SW480 (cell line): Measurements from ENCODE around the gene AXL.
"Not testable (repeated sequence)": the region's sequence is repeated elsewhere in the genome, so short reads cannot be mapped to it uniquely, and the experiment has no call there.

Experiments used
- DNase-seq: peaks from one replicate; pipeline ENCODE4 v3.0.0-alpha.2; 2016; ENCODE audit warnings: low spot score

The AXL gene

DNA sequence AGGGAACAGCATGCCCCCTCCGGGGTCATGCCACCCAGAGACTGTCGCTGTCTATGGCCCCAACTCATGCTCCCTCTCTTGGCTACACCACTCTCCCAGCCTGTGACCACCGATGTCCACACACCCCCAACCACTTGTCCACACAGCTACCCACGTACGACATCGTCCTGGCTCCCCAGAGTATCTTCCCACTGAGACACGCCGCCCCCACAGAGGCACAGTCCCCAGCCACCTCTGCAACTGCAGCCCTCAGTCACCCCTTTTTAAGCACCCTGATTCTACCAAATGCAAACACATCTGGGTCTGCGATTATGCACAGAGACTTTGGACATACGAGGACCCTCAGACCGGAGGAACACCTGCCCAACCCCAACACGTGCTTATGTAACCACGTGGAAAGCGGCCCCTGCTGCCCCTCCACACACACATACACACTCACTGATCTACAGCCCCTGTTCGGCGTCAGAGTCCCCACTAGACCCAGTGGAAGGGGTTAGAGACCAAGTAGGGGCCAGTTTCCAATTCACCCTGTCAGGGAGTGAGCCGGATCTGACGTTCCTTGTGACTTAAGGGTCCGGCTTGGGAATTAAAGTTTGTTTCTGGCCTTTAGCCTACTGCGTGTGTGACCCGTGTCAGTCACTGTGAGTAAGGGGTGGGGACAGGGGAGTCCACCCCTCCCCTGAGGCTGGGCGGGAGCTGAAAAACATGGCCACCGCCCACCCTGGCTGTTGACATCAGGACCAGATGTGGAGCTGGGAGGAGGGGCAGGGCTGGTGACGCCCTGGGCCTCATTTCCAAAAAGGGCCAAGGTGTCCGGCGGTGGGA, 11.9 kb upstream of the AXL start:
- DNase-seq: no peak

DNA sequence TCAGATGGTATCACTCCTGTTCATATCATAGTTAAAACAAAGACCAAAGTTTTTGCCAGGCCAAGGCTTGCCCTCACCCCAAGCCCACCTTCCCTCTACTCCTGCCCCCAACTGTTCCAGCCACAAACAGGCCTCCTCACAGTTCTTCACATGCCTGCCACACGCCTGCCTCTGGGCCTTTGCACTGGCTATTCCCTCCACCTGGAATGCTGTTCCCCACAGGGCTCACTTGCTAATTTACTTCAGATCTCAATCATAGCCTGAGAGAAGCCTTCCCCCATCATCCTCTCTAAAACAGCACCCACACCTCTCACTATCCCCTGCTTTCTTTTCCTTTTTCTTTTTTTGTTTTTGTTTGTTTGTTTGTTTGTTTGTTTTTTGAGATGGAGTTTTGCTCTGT, 4.9 kb upstream of the AXL start:
- no peak for DNase-seq

DNA sequence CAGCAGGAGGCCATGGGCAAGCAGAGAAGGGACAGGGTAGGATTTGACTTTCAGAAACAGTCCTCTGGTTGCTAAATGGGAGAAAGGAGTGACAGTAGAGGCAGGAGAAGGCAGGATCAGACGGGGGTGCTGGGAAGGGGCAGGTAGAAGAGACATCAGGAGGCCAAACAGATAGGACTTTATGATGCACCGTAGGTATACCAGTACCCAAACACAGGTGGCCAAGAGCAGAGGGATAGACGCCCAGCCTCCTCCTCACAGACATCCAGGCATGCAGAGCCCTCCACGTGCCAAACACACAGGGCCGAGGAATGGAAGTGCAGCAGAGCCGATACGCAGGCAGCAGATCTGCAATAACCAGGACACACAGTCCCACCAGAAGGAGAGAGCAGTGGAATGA, 1.3 kb upstream of the AXL start:
- no peak for DNase-seq

DNA sequence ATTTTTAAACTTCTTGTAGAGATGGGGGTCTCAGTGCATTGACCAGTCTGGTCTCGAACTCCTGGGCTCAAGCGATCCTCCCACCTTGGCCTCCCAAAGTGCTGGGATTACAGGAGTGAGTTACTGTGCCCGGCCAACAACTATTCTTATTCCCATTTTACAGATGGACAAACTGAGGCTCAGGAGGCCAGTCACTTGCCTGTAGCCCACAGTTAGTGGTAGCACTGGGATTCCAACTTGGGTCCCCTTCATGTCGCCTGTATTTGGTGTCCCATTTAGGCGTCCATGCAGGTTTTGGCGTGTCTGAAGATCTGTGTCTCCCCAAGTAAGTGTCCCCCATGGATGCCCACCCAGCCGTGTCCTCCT, 791 bp upstream of the AXL start:
- no peak for DNase-seq

DNA sequence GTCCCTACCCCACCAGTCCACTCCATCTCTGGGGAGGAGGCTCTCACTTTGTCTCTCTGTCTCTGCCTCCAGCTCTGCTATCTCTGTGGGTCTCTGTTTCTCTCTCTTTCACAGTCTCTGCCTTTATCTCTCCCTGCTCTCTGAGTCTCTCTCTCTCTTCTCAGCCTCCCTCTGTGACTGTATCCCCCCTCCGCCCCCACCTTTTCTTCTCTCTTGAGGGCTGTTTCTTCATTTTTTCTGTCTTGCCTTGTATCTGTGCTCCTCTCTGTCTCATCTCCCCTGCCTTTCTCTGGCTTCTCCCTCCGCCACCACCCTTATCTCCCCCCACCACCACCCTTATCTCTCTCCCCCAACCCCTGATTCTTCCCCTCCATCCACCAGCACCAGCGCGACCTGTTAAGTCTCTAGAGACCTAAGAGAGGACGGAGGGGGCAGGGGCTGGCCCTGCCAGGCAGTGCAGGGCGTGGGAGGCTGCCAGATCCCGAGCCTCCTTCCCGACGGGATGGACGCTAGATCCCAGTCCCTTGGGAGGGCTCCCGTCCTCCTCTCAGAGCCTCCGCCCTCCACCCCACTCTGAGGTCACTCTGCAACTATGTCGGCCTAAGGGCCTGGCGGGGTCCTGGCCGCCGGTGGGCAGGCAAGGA, 1.0 kb downstream of the AXL start:
- DNase-seq: no peak

DNA sequence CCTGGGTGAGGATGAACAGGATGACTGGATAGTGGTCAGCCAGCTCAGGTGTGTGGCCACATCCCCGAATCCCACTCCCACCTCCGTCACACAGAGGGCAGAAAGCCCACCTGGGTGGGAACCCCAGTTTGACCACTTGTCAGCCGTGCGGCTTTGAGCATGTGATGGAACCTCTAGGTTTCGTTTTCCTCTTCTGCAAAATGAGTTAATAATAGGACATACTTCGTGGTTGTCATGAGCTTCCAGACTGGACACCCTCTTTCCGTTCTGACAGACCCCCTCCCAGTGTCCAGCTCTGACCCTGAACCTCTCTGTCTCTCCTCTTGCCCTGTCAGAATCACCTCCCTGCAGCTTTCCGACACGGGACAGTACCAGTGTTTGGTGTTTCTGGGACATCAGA, 1.8 kb downstream of the AXL start:
- no peak for DNase-seq

DNA sequence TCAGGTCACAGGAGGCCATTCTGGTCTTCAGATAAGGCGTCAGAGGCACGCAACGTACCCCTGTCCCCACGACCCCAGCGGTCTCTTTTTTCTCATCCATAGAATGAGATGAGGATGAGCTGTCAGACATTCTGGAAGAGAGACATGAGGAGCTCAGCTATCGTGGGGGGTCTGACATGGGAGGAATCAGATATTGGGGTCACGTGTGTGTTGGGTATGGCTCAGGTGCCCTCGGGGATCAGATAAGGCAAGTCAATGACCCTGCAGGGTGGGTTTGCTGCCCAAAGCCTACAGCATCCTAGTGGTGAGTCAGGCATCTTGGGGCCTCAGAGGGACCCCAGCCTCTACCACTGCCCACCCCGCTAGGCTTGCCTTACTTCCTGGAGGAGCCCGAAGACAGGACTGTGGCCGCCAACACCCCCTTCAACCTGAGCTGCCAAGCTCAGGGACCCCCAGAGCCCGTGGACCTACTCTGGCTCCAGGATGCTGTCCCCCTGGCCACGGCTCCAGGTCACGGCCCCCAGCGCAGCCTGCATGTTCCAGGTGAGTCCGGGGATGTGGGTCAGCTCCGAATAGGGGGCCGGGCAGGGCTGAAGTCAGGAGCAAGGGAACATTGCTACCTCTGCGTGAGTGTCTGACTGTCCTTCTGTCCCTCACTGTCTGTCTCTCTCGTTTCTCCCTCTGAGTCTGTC, 2.6 kb downstream of the AXL start:
- DNase-seq: no peak

DNA sequence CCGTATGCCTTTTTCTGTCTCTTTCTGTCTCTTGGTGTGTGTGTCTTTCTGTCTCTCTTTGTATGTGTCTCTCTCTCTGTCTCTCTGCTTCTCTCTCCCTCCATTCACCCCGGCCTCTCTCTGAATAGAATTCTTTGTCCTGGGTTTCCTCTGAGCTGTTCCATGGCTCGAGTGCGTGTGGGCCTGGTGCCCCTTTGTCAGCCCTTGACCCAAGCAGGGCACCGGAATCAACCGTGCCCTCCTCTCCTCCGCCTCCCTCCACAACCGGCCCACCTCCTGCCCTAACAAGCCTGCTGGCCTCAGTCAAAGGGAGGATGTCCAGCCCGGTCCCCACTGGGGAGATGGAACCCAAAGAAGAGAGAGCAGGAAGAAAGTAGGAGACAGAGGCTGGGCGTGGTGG, 3.2 kb downstream of the AXL start:
- DNase-seq: no peak

DNA sequence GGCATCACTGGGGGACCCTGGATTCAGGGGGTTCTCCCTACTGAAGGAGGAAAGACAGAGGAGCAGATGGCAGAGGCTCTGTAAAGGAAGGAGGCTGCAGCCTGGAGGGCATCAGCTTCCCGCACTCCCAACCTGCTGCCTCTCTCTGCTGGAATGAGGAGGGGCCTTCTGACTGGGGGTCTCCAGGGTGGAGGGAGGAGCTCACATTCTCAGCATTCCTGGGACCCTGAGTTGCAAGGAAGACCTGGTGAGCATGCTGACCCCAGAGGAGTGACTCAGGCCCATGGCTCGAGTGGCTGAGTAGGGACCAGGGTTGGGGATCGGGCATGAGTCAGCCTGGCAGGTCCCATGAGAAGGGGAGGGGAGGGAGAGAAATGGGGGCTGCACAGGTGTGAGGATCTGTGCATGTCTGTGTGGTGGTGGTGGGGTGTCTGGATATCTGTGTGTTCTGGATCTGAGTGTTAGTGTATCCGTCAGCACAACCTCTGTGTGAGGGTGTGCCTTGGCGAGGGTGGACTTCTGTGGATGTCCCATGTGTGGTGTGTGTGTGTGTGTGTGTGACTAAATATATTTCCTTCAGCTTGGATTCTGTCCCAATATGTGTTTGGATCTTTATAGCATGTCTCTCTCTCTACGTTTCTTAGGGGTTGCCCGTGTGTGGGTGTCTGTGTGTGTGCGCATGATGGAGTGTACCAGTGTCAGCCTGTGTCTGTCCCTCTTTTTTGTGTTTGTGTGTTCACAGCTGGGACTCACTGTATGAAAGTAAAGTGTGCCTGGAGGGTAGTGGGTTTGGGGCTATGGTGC, 4.6 kb downstream of the AXL start:
- peak; percentile 88 for DNase-seq

DNA sequence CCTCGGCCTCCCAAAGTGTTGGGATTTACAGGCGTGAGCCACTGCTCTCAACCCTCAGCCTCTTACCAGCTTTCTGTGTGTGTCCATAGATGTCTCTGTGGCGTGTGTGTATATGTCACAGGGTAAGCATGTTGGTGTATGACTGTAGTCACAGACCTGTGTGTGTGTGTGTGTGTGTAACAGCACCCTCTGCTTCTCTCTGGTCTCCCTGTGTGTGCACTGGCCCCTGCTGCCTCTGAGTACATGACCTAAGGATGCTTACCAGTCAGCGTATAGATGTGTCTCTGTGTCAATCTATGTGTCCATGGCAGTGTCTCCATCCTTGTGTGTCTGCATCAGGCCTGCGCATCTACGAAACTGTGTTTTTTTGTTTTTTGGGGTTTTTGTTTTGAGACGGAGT, 5.6 kb downstream of the AXL start:
- no peak for DNase-seq

DNA sequence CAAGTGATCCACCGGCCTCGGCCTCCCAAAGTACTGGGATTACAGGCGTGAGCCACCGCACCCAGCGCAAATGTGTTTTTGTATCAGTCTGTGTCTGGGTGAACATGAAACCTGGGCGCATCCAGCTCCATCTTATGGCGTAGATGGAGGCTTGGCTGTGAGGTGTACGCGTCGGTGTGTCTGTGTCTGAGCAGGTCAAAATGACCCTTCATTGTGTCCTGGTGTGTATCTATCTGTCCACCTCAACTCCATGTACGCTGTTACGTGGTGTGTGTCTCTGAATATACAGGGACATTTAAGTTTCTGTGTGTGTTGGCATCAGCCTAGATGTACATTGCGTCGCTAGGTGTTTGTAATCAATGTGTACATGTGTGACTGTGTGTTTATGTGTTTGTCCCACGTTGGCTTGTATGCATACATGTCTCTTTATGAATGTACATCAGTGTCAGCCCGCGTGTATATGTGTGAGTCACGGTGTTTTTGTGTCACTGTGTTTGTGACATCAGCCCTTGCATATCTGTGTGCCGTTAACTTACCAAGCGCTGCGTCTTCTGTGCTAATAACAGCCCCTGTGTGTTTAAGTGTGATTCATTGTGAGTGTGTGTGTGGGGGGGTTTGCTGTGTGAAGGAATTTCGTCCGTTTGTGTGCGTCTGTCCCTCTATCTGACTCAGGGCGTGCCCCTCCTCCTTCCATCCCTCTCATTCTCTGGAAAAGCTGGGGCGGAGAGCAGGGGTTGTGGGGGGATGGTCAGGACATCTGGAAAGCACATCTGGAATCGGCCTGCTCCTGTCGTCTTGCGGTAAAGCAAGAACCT, 6.4 kb downstream of the AXL start:
- peak; percentile 100 for DNase-seq

DNA sequence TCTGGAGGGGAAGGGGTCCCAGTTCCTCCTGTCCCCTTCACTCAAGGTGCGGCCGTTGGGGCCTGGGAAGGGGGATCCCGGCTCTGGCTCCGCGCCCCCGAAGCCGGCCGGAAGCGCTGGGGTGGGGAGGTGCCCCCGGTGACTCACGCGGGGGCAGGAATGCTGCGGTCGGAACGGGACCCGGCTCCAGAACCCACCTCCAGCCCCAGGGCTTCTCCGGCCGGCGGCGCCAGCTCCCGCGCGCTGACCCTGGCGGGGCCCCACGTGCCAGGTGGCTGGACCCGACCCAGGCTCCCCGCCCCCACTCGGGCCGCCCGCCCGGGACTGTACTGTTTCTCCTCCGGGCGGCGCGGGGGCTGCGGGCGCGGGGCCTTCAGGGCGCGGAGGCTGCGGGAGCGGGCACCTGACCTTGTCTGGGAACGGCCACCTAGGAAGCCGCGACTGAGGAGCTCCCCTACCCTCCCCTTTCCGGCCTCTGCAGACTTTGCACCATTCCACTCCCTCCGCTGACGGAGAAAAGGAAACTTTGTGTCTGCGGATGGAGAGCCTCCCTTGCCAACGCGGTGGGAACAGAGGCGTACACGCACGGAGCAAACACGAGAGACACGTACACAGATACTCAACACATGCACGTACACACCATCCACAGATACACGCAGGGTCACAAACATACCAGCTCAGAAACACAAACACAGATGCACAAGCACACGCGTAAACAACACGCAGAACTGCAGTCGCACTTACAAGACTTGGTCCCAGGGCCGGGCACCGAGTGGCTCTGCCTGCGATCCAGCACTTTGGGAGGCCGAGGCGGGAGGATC, 7.2 kb downstream of the AXL start:
- peak; percentile 96 for DNase-seq

DNA sequence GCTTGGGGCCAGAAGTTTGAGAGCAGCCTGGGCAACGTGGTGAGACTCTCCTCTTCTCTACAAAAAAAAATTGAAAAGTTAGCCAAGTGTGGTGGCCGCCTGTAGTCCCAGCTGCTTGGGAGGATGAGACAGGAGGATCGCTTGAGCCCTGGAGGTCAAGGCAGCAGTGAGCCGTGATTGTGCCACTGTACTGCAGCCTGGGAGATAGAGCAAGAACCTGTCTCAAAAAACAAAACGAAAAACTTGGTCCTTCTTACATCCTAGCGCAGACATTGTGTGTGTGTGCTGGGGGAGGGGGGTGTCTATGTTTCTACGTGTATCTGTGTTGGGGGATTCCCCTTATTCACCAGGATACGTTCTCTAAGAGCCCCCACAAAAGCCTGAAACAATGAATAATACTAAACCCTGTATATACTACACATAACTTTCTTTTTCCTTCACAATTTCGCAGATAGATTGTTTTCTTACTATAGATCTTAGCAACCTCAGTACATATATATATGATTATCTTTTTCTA, 7.9 kb downstream of the AXL start:
- DNase-seq: no peak

DNA sequence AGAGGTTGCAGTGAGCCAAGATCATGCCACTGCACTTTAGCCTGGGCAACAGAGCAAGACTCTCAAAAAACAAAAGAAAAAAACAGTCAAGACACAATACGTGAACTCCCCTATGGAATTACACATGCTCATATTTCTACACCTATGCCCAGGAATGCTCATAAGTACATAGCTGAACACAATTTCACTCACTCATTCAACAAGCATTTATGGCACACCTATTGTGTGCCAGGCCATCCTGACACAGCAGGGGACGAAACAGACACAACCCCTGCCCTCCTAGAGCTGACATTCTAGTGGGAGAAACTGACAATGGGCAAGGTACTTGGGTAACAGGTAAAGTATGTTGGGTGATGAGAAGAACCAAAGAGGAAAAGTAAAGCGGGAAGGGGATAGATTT, 9.5 kb downstream of the AXL start:
- DNase-seq: no peak

DNA sequence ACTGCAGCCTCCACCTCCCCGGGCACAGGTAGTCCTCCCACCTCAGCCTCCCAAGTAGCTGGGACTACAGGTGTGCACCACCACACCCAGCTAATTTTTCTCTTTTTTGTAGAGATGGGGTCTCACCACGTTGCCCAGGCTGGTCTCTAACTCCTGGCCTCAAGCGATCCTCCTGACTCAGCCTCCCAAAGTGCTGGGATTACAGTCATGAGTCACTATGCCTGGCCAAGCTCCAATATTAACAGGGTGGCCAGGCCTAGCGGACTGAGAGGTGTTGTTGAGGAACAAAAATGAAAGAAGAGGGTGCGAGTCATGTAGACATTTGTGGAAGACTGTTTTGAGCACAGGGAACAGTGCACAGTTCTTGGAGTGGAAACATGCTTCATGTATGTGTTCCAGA, 10.3 kb downstream of the AXL start:
- DNase-seq: not testable (repeated sequence)

DNA sequence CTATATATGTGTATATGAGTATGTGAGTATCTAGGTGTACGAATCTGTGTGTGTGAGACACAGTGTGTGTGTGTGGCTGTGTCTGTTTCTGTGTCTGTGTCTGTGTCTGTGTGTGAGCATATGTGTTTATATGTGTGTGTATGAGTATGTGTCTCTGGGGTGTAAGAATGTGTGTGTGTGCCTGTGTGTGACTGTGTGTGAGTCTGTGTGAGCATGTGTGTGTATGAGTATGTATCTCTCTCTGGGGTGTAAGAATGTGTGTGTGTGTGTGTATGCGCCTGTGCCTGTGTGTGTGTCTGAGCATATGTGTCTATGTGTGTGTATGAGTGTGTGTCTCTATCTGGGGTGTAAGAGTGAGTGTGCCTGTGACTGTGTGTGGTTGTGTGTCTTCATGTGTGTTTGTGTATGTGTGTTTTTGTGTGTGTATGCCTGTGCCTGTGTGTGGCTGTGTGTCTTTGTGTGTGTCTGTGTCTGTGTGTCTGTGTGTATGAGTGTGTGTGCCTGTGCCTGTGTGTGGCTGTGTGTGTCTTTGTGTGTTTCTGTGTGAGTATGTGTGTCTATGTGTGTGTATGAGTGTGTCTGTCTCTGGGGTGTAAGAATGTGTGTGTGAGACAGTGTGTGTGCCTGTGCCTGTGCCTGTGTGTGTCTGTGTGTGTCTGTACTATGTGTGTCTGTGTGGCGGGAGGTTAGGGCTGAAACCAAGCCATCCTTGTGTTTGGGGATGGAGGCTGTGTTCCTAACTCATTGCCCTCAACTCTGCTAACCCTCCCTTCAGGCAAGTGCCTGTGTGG, 11.2 kb downstream of the AXL start:
- no peak for DNase-seq

DNA sequence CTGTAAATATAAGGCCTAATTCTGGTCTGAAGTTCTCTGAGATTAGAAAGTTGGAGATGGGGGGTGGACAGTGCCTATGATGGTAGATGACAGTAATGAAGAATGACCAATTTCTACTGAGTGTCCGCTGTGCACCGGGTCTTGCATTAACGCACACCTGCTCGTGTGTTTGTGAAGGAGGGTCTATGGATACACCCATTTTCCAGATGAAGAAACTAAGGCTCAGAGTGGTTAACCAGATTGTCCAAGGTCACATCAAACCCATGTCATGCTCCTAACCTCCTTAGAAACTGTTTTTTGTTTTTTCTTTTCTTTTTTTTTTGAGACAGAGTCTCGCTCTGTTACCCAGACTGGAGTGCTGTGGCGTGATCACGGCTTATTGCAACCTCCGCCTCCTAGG, 13.7 kb downstream of the AXL start:
- no peak for DNase-seq

DNA sequence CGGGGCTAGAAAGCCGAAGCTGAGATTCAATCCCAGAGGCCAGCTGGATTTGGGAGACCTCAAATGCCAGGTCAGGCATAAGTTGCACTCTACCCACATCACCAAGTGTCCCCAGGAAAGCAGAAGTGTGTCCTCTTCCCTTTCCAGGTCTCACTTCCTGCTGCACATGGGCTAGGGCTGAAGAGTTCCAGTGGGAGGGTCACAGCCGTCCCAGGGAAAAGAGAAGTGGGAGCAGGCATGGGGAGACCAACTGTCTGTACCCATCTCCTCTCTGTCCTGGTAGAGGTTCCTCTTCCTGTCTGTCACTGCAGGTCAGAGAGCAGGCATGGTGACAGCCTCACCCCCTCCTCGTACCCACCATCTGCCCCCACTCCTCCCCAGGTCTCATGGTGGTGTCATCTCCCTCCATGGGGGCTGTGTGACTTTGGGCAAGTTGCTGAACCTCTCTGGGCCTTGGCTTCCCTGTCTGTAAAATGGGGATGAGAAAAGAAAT, 14.8 kb downstream of the AXL start:
- no peak for DNase-seq

DNA sequence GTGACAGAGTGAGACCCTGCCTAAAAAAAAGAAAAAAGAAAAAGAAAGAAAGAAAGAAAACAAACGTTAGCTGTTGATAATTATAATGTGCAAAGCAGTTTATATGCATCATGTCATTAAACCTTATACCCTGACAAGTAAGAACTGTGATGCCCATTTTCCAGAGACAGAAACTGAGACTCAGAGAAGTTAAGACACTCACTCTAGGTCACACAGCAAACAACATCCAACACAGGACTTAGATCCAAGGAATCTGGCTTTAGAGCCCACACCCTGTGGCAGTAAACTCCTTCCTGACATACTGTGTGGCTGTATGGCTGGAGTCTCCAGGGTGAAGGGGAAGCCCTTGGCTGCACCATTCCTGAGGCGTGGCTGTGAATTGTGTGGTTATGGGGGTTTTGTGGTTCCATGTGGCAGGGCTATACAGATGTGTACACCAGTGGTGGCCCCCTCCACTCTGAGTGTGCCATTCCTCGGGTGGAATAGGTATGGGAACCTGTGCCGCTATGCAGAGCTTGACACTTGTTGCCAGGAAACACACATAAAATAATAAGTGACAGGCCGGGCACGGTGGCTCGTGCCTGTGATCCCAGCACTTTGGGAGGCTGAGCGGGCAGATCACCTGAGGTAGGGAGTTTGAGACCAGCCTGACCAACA, 15.6 kb downstream of the AXL start:
- peak; percentile 28 for DNase-seq
